Inferior parietal cortex (tissue), 1 donor: ENCODE data around the gene SLC66A1.
A peak's percentile ranks its signal among the peaks of the same experiment; 100 is the strongest.

Experiments
- DNase-seq: peaks from one replicate; pipeline ENCODE4 v3.0.0-alpha.2; 2016; ENCODE audit errors: extremely low spot score

SLC66A1 gene

DNA sequence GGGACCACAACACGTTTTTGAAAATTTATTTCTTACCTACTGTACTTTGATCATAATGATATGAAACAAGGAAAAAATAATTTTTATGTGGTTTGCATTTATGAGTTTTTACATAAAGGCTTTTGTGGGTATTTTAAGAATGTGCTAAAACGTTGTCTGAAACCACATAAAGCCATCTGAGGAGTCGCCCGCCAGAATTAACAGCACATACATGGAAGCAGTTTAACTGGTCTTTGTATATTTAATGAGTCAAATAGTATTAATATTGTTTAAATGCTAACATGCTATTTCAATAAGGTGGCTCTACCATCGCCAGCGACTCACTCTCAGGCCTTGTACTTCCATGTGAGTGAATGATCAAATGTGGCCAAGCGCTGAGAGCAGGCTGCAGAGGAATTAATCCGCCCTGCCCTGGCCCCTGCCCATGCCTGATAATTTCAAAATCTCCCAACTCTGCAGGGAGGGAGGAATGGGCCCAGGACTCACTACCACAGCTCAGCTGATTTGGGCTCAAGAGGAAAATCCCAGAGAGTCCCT, 49.6 kb downstream of the SLC66A1 start:
- DNase-seq = no peak

DNA sequence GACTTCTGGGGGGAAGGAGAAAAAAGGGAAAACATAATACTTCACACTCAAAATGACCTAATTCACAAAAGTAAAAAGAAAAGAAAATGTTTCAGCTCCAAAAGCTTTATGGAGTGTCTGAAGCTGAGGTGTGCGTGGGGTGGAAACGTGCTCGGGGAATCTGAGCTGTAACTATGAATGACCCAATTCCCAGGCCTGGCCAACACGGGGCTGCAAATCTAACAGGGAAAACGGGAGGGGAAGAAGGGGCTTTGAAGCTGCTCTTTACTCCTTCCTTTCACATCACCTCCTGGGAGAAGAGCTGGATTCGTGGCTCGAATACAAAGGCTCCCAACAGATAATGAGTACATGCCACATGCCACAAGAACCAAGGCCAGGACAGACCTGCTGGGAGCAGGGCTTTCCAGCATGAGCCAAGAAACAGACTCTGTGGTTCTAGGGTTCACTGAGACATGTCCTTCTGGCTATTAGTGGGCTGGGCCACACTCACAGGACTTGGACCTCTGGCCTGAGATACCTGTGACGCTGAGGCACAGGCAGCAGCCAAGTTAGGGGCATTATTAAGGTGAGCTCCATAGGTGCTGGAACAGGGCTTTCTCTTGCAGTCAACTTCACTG, 51.5 kb downstream of the SLC66A1 start:
- no peak for DNase-seq

DNA sequence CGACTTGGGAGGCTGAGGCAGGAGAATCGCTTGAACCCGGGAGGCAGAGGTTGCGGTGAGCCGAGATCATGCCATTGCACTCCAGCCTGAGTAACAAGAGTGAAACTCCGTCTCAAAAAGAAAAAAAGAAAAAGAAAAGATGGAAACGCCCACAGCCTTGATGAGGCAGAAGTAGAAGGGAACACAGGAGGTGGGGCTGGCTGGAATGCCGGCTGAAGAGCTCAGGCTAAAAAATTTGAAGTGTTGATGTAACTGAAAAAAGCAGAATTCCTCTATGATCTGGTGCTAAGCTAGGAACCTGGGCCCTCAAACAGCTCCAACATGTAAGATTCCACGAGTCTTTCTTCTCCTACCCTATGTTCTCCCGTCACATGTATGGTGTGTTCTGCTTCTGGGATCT, 53.6 kb downstream of the SLC66A1 start:
- no peak for DNase-seq

DNA sequence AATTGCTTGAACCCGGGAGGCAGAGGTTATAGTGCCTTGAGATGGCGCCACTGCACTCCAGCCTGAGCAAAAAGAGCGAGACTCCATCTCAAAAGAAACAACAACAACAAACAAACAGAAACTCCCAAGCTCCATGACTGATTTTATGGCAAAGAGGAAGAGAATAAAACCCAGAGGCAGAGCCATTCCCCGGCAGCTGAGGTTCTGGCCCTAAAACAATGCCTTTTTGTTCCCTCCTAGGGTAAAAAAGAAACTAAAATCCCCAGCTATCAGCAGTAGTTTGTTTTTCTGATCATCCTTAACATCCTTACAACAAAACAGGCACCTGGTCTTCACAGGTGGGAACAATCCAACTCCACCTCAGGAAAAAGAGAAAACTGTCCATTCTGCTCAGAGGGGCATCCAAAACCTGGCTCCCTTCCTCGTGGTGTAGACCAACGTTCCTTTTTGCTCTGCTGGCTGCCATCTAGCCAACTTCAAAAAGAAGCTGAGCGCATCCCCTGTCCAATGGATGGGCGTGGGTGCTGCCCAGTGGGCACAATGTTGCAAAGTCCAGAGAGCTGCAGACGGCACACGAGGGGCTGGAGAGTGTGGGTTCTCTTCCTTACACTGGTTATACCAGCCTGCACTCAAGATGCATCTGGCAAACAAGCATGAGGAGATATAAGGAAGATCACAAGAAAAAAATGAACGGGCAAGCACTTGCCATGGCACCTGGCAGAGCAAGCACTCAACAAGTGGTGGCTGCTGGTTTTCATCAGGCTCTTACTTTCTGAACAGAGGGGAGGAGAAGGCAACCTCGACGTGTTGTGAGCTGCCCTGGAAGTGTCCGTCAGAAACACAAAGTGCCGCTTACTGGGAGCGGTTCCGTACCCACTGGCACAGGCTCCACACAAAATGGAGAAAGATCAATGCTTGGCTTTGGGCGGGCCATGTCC, 54.7 kb downstream of the SLC66A1 start:
- peak; percentile 38 for DNase-seq

DNA sequence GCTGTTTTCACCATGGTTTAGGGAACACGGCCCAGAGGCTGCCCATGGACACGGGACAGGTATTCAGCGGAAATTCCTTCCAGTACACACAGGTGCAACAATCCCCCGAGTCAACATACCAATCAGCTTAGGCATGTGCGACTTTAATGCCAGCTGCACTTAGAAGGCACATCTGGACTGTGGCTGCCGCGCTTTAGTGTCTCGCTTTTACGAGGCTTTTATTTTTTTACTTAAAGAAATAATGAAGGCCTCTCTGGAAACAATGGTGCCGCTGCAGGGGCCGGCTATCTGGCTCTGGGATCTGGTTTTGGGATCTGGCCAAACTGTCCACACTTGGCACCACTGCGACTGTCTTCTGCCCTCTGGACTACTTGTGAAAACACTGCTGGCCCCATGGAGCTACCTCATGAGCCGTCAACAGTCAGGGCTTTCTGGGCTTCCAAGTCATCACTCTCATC, 55.5 kb downstream of the SLC66A1 start:
- no peak for DNase-seq

DNA sequence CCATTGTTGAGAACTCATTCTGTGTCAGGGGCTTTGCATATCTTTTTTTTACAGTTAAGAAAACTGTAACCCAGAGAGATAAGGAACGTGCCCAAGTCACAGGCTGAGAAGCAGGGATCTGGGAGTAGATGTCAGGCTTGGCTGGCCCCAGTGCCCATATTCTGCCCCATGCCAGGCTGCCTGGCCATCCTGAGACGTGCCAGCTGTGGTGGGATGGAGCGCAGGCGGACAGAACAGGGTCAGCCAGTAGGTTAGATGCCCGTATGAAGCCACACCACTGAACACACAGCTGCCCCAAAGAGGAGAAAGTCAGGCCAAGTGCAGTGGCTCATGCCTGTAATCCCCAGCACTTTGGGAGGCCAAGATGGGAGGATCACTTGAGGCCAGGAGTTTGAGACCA, 55.9 kb downstream of the SLC66A1 start:
- DNase-seq = no peak

DNA sequence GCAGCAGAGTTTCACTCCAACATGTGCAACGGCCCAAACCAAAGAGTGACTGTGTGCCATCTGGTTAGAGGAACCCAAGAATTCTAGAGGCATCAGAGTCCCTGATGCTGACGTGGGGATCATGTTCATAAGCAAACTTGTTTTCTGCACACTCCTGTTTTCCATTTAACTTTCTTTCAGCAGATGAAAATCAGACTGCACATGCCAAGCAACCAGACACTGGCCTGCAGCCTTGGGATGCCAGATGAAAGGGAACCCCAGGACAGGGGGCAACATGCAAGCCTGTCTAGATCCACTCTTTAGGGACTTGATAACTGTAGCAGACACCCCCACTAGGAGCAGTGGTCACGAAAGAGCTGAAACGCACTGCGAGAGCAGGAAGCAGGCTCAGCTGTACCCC, 56.8 kb downstream of the SLC66A1 start:
- no peak for DNase-seq

DNA sequence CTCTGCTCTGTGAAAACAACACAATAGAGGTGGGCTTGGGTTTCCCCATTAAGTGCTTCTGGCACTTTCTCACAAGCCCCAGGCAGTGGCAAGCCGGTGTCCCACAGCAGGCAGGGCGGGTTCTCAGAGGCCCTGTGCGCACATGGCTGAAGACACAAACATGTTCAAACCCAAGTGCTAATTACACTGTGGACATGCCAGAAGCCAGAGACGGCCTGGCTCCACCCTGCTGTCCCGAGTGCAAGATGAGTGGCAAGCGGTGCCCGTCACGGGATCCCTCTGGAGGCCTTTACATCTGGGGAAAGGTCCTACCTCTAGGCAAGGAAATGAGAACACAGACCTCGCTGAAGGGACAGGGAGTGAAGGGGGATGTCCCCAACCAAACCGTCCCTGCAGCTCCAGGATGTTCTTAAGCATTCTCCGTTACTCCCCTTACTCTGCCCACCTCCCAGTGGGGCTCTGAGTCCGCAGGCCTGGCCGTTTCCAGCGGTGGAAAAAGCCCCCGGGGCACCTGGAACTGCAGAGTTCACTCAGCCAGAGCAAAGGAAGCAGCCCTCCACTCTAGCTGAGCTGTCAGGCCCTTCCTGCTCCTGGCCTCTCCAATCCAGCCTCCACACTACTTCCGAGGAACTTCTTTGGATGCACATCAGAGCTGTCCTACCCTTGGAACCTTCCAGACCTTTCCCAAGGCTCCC, 57.4 kb downstream of the SLC66A1 start:
- DNase-seq = no peak

DNA sequence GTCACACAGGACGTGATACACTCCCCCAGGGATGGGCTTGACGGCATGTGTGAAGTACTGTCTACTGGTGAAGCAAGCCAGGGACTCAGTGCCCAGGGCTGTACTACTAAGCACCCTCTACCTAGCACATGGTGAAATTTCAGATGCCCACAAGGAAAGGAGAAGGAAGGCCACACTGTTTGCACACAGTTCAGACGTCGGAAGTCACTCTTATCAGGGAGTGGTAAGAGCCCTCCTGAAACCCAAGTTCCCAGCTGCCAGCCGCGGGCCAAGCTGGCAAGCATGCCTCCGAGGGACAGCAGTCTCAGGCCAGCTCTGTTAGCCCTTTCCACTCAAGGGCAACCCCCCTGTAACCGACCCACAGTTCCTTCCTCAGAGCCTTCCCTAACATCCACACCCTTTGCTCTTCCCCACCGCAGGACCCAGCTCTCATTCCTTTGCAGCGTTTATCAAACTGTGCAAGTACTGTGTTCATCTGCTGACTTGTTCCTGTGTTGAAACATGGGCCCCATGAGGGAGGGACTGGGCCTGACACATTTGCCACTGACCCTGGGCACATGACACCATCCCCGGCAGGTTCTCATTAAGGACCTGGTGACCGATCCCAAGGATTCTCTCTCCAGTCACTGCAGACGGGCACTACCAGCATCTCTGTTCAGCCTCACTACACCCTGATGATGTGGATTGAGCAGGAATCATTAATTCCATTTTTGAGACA, 58.5 kb downstream of the SLC66A1 start:
- no peak for DNase-seq

DNA sequence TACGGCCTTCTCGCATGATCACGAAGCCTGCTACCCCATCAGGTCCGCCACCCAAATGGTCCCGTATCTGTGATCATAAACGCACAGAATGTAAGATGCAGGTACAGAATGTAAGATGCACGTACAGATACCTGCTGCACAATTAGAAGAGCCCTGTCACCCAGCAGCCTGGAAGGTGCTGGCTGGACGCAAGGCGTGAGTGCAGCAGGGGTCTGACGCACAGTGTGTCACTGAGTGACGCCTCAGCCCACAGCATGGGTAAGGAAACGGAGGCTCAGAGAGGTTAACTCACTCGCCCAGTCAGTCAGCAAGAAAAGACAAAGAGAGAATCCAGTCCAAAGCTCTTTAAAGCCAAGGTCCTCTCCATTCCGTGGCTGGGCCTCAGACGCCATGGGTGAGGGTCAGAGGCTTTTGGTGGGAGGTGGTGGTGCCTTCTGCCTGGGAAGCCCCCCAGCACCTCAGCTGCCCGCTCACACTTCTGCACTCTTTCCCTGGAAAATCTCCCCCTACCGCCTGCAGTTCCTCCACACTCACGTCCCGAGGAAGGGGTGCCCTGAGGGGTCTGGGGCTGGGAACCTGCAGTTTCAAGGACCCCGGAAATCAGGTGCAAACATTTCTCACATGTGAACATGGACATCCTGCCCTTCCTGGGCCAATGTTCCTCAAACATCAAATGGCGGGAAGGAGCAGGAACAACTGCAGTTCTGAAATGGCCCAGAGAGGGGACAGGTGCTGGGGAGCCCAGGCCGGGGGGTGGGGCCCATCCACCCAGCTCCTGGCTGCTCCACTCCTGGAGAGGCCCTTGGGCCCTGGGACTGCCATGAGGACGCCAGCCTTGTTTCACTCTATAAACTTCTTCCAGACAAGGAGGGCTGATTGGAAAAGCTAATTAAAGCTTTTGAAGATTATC, 59.4 kb downstream of the SLC66A1 start:
- no peak for DNase-seq

DNA sequence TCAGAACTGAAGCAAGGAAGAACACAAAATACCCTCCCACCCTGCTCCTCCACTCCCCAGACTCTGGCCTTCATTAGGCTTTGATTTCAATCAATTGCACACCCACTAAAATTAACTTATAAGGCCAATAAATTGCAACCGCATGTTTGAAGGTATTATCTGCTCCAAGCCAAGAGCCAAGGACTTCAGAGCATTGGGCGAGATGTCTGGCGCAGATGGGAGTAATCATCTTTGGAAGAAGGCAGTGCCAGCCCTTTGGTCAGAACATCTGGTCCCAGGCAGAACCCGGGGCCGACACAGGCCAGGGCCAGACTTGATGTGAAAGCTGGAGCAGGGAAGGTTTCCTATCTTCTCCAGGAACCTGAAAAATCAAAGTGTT, 60.0 kb downstream of the SLC66A1 start:
- no peak for DNase-seq

DNA sequence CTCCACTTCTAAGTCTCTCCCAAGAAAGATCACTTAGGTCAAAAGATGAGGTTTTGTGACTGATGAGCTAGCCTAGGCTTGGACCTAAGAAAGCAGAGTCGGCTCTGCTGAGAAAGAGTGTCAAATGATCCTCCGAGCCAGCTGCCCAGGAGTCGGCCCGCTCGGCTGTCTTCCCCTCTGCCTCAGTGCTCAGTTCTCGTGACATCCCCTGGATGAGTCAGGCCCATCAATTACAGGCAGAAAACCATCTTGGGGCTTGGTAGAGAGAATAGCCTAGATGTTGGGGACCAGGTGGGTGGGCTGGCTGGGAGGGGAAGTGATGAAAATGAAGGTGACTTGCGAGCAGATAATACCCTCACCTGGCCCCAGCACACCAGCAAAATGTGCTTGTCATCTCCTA, 60.5 kb downstream of the SLC66A1 start:
- no peak for DNase-seq

DNA sequence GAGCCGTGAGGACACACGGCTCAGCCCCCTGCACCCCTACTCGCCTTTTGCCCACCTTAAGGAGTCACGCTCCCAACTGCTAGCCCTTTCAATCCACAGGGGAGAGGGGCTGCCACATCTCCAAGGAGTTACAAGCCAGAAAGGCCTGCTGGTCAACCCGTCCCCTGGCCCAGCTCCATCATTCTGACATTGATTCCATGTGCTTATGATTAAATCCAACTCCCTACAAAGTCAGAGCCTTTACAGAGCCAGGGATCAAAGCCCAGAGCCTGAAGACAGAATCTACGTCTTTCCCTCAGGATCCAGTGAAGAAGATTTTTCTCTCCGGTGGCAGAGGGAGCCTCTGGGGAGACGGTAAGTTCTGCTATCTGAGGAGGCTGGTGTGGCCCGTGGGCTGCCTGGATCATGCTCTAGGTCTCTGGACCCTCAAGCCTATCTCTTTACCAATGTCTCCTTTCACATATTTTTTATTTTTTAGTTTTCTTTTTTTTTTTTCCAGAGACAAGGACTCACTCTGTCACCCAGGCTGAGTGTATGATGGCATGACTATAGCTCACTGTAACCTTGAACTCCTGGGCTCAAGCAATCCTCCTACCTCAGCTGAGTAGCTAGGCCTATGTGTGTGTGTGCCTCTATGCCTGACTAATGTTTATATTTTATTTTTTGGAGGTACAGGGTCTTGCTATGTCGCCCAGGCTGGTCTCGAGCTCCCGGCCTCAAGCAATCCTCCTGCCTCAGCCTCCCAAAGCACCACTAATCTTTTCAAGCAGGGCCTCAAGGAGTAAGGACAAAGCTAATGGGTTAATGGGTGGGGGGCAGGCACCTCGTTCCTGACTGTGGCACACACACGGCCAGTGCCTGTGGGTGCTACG, 61.3 kb downstream of the SLC66A1 start:
- no peak for DNase-seq

DNA sequence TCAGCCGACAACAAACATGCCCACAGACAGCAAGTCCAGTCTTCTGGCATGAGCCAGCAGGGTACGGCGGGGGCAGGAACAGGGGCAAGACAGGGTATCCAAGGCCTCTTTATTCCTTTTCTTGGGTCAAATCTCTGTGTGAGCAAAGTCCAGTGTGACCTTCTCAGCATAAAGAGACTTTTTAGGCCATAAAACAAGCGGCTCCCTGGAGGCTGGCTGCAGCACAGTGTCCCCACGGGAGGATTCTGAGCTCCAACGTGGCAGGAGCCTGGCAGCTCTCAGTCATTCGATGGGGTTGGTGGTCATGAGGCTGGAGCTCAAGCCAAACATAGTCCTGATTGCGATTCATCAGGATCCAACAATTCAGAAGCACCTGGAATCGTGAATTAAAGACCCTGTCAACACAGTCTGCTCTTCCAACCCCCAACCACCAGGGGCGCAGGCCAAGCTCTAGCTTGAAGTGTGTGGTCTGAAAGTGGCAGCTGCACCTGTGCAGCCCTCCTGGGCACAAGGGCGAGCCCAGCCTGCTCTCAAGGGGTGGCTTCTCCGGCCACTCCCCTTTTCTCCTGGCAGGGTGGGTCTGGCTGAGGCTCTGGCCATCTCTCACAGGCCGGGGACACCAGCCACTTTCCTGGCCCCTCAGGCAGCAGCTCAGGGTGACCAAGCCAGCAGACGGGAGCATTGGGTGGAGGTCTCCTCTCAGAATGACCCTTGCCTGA, 62.1 kb downstream of the SLC66A1 start:
- no peak for DNase-seq

DNA sequence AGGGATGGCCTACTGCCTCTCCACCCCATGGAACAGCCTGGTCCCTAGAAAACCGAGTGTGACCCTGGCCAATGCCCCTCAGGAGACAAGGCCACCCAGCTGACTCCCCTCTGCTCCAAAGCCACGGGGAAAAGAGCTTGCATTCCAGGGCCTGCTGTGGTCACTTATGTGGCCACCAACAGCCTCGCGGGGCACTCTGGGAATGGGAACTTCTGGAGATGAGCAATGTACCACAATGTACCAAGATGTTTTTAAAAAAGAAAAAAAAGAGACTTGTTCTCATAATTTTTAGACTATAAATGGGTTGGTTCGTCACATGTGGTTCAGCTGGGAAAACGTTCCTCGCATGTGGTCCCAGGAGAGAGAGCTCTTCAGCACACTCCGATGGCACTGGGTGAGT, 62.8 kb downstream of the SLC66A1 start:
- no peak for DNase-seq

DNA sequence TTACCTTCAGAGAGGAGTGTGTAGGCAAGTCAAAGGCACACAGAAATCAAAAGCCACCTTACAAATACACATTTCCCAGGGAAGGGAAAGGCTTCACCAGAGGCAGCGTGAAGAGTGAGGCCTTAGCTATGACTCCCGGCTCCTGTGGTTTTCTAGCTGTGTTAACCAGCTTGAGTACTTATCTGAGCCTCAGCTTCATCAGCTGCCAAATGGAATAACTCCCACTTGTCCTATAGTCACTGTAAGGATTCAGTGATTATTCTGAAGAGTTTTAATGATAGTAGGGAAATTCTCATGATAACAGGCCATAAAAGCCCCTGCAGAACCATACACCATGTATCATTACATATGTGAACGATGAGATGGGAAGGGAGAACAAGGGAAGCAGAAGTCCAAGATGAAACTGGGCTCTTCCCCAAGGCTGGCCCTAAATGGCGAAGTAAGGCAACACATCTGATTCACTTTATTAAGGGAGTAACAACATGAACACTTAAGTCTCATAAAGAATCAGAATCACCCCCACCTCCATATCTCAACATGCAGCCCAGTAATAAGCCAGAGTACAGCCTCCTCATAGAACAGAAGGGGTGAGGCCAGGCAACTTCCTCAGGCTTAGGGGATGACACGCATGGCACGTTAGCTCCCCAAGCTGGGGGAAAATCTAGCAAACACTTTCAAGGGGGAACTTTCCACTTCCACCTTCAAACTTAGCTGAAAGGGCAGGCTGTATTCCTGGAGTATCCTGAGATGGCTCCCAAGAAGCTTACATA, 63.7 kb downstream of the SLC66A1 start:
- DNase-seq = no peak

DNA sequence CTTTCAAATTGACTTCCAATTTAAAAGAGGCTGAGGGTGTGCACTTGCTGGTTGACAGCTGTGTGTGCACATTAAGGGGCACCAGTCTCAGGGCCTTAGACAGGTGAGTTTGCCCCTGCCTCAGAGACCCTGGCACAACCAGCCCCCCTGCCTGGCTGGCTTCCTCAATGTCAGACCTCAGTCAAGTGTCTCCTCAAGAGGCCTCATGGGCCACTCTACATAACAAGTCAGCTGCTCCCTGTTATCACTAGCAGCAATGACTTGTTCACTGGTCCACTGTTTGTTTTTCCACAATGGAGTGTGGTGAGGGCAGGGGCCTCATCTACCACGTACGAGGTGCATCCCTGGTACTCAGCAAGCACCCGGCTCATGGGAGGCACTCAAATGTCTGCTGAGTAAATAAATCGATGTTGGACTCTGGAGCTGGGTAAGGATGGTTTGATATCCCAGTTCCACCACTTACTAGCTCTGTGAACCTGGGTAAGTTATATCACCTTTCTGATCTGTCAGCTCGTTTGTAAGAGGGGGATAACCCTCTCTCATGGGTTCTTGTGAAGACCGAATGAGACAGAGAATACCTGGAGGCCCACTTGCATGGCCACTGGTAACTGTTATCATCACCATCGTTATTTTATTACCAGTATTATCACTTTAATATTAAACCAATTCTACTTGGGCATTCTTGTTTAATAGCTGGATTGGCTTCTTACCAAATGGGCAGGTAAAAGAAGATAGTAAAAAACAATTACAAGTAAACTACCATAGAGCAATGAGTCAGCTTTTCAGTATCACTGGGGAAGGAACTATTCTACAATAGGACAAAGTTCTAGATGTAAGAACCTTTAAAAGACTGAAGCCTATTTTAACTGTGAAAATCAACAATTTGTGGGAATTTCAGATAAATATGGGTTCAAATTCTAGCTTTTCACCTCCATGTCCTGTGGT, 64.6 kb downstream of the SLC66A1 start:
- DNase-seq = no peak
